Posterior cingulate gyrus (tissue), 11 donors: Measurements from ENCODE around the gene KCNG4.
"Not testable (repeated sequence)": the region's sequence is repeated elsewhere in the genome, so short reads cannot be mapped to it uniquely, and the experiment has no call there.

Experiments used
- DNase-seq, 10 donors: peaks; one replicate each; pipeline versions ENCODE4 v3.0.0 to v3.0.0-alpha.2; 2020 to 2021; ENCODE audit warnings: mixed read lengths in 3 of 10
- intact Hi-C: fragments of 100-400 bp; cut with DNase I; formaldehyde crosslinking; loops from one replicate; pipeline ENCODE4 v1.15.1; 2023

The KCNG4 gene

GRCh38 chr16:84215531-84215930 is 24.3 kb downstream of the KCNG4 start:
- DNase-seq: no peak
- intact Hi-C loops: no loop called here

- DNase-seq: peak in 2 of 10 donors; percentile 49 to 50
- intact Hi-C loops: no loop called here
Observed at GRCh38 chr16:84214451-84215066, 25.3 kb downstream of the KCNG4 start.

- peak in 1 of 10 donors; percentile 26 for DNase-seq
- intact Hi-C loops: no loop called here
Observed at GRCh38 chr16:84212631-84213030, 27.2 kb downstream of the KCNG4 start.

- DNase-seq: no peak
- intact Hi-C loops: no loop called here
Observed at GRCh38 chr16:84212154-84212553, 27.7 kb downstream of the KCNG4 start.

- intact Hi-C loops: no loop called here
- DNase-seq: peak in 1 of 10 donors; percentile 12
Observed at GRCh38 chr16:84209989-84210388, 29.8 kb downstream of the KCNG4 start.

GRCh38 chr16:84207879-84208278 is 31.9 kb downstream of the KCNG4 start:
- DNase-seq: peak in 1 of 10 donors; percentile 23
- intact Hi-C loops: no loop called here

- peak in 1 of 10 donors; percentile 19 for DNase-seq
- intact Hi-C loops: no loop called here
Observed at GRCh38 chr16:84207251-84207650, 32.6 kb downstream of the KCNG4 start.

GRCh38 chr16:84205976-84206691 is 33.7 kb downstream of the KCNG4 start:
- intact Hi-C loops: no loop called here
- peak in 1 of 10 donors; percentile 65 for DNase-seq

- DNase-seq, intact Hi-C loops: not testable (repeated sequence)
Observed at GRCh38 chr16:84205123-84205522, 34.7 kb downstream of the KCNG4 start.

GRCh38 chr16:84204551-84204950 is 35.3 kb downstream of the KCNG4 start:
- DNase-seq: peak in 1 of 10 donors; percentile 63
- intact Hi-C loops: not testable (repeated sequence)

- DNase-seq: peak in 6 of 10 donors; percentile 14 to 88 (median 60)
- intact Hi-C loops: no loop called here
Observed at GRCh38 chr16:84199861-84200260, 40.0 kb downstream of the KCNG4 start.

- DNase-seq: peak in 3 of 10 donors; percentile 43 to 83 (median 62)
- intact Hi-C loops: no loop called here
Observed at GRCh38 chr16:84199097-84199496, 40.7 kb downstream of the KCNG4 start.

GRCh38 chr16:84198401-84198800 is 41.4 kb downstream of the KCNG4 start:
- DNase-seq: peak in 2 of 10 donors; percentile 17 to 69
- intact Hi-C loops: no loop called here

GRCh38 chr16:84197466-84198128 is 42.2 kb downstream of the KCNG4 start:
- intact Hi-C loops: no loop called here

GRCh38 chr16:84196727-84197394 is 43.0 kb downstream of the KCNG4 start:
- peak in 2 of 10 donors; percentile 62 to 76 for DNase-seq
- intact Hi-C loops: no loop called here

More at GRCh38 chr16:84197466-84198128, 42.2 kb downstream of the KCNG4 start:
- DNase-seq: peak in 3 of 10 donors; percentile 27 to 72 (median 49)

- intact Hi-C loops: no loop called here
Observed at GRCh38 chr16:84196101-84196500, 43.7 kb downstream of the KCNG4 start.

GRCh38 chr16:84195201-84196093 is 44.4 kb downstream of the KCNG4 start:
- peak in 2 of 10 donors; percentile 78 to 82 for DNase-seq
- intact Hi-C loops: no loop called here

More at GRCh38 chr16:84196101-84196500, 43.7 kb downstream of the KCNG4 start:
- peak in 2 of 10 donors; percentile 70 to 72 for DNase-seq

GRCh38 chr16:84194470-84195200 is 45.2 kb downstream of the KCNG4 start:
- intact Hi-C loops: no loop called here
- peak in 2 of 10 donors; percentile 62 to 74 for DNase-seq

- DNase-seq: peak in 1 of 10 donors; percentile 53
- intact Hi-C loops: no loop called here
Observed at GRCh38 chr16:84194018-84194417, 45.8 kb downstream of the KCNG4 start.
